NCI-H2029 treated with DMSO at 0.1 percent for 48 hours (cell line): ENCODE results near the gene STXBP6.

Experiments used
- DNase-seq: peaks from one replicate; lab custom pipeline; 2025; lab: John Stamatoyannopoulos, UW

Gene STXBP6

DNA sequence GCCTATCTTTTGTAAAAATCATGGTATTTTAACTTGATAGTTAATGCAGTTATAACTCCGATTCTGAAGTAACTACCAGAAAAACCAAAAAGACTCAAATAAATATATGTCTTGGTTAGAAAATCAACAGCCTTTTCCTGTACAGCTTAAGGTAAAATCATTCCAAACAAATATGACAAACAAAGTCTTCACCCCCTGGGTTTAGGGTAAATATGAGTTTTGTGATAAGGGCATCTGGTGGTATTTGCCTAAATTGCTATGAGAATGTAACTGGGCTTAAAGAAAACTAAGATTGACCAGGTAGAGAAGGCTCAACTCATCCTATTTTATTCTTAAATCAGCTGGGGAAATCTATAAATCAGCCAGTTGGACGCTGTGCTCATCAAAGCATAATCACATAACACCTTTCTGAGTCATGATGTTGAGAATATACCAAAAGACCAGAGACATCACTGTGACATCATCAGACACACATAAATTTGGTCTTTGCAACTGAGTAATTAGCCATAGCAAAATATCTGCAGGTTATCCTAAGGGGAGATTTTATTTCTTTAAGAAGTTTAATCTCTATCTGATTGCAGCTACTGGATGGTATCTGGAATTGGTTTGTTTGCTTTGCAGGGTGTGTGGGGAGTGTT is 133.9 kb downstream of the STXBP6 start:
- no peak for DNase-seq

DNA sequence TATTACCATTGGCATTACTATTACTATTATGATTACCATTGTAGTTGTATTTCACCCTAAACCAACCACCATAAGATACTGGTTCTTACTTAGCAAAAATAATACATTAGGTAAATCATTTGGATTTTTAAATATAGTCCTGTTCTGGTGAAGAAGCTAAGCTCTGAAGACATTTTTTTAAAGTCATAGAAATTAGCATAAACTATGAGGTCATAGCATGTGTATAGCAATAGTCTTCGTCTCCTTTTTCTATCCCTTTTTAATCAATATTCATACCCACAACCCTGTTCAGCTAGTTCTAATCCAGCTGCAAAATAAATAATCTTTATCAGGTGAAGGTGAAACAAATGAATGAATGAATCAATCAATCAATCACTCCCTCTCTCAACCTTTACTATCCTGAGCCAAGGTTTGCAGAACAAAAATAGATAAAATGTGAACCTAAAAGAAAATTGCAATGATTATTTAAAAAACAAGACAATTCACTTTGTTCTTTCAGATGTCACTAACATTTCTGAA is 134.5 kb downstream of the STXBP6 start:
- DNase-seq, result no peak

DNA sequence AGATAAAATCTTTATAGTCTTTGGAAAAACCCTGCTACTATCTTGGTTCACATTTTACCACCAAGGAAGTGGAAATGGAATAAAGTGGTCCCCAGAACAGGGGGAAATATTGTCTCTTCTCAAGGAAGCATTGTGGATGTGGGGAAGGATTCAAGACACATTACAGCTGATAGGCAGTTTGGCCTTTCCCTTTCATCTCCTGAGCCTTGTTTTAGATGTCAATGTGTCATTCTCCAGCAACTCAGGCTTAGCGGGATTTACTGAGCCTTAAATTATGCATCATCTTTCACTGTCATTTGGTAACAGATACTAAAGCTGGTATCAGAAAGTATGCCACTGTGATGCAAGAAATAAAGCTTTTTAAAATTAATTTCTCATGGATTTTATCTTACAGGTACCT is 136.2 kb downstream of the STXBP6 start:
- no peak for DNase-seq

DNA sequence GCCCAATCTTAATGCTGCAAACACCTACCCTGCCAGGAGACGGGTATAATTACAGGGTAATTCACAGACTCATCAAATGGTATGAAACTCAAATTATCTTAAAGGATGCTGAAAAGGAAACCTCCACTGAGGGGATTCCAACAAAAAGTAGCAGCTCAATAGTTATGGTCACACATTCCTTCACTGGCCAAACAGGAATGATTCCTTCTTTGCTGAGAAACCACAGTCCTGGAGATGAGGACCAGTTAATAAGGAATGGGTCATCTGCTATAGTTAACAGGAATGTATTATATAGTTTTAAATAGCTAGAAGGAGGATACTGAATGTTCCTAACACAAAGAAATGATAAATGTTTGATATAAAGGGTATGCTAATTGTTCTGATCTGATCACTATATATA is 136.9 kb downstream of the STXBP6 start:
- no peak for DNase-seq

DNA sequence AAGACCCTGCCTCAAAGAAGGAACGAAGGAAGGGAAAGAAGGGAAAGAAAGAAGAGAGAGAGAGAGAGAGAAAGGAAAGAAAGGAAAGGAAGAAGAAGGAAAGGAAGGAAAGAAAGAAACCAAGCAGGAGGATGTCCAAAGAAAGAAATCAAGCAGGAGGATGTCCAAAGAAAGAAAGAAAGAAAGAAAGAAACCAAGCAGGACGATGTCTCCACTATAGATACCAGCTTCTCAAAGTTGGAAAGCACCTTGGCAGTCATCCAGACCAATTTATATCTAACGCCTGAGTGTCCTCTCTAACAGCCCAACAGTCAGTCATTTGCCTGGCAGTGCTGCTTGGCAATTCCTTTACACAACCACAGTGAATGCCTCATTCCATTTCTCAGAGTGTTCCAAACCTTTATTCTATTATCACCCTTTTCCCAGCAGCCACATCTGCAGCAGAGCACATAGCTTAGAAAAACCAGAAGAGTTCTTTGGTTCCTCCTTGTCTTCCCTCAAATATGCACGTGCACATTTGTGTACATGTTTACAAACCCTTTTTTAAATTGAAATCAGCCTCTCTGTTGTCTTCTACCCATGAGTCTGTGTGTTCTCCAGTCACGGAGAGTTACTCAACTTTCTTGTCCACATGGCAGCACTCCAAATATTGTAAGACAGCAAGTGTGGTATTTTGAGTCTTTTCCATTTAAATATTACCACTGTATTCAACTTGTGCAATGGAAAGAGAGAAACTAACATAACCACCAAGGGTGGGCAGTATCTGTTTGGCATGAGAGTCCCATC is 138.4 kb downstream of the STXBP6 start:
- DNase-seq, result peak; percentile 96

DNA sequence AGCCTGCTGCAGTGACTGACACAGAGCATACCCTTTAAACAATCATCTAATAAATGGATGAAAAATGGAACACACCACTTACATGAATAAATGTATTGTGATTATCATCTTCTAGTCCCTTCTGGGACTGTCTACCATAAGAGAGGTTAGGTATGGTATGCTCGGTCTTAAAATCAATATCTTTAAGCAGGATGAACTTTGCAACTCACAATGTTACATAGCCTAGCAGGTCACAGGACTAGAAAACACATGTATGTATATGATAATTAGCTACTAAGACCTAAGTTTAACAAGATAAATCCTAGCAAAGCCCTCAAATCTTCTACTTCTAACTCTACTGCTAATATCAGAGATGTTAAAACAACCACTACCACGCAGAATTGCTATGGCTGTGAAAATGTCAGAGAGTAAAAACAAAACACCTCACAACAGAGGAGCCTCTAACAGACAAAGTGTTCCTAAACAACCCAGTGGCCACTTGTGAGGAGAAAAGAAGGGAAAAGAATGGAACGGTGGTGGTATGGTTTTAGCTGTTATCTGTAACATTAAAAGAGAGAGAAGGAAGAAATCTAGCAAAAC is 139.4 kb downstream of the STXBP6 start:
- no peak for DNase-seq

DNA sequence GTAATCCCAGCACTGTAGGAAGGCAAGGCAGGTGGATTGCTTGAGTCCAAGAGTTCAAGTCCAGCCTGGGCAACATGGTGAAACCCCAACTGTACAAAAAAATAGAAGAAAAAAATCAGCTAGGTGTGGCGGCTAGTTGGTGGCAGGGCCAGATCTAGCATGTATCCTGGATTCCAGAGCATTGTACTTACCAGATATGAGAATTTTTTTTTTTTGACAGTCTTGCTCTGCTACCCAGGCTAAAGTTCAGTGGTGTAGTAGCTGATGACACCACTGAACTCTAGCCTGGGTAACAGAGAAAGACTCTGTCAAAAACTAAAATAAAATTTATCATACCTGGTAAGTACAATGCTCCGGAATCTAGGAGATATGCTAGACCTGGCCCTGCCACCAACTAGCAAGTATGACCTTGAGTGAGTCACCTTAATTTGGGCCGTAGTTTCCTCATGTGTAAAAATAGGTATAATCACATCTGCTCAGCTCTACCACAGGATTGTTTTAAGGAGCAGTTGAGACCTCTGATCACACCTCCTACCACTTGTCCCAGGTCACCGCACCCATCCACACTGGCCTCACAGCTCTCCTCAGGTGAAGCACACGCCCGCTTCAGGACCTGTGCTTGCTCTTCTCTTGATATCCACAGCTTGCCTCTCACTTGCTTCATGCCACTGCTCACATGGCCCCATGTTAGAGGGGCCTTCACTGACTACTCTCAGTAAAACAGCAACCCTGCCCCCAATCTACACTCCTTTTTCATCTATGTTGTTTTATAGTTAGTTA is 140.2 kb downstream of the STXBP6 start:
- no peak for DNase-seq

DNA sequence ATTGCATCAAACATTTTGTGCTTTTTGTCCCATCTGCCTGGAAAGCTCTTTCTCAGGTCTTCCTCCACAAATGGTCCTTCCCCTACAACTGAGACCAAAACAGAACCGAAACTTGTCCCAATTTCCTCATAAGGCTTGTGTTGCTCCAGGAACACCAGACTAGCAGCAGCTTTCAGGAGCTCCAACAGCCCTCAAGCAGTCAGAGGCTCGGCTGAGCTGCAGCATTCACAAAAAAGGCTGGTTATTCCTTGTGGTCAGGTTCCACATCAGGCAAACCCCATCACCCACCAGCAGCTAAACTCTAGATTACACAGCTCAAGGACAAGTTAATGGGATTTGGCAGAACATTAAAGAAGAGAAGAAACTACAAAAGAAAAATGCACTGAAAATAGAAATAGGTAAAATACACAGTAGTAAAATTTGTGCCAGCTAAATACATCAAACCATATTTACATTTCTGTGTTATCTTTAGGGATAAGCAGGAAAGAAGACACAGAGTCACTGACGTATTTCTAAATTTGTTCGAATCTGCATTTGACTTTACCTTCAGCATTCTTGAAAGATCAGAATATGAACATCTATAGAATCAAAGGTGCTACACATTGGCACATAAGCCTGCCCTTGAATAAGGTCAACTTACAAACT is 141.2 kb downstream of the STXBP6 start:
- no peak for DNase-seq

DNA sequence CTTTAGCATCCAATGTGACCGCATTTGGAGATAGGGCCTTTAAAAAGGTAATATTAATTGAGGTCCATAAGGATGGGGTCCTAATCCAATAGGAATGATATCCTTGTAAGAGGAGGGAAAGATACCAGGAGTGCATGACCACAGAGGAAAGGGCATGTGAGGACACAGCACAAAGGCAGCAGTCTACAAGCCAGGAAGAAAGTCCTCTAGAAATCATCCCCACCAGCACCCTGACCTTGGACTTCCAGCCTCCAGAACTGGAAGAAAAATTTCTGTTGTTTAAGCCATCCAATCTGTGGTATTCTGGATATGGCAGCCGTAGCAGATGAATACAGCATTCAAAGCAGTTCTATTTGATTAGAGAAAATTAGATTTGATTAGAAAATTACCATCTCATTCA is 145.4 kb downstream of the STXBP6 start:
- no peak for DNase-seq

DNA sequence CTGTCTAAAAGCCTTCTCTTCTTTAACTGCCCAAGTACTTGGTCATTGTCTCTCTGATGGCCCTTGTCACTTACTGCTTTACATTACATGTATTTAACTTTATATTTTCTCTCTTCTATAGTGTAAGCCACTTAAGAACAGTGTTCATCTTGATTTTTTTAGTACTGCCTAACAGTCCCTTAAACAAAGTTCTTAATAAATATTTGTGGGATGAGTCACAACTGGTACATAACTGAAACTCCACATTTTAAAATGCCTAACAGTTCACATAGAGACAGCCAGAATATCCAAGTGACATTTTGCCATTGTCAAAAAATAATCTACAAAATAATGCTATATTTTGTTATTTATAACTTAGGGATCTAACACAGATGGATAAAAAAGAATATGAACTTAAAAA is 146.6 kb downstream of the STXBP6 start:
- DNase-seq, result no peak

DNA sequence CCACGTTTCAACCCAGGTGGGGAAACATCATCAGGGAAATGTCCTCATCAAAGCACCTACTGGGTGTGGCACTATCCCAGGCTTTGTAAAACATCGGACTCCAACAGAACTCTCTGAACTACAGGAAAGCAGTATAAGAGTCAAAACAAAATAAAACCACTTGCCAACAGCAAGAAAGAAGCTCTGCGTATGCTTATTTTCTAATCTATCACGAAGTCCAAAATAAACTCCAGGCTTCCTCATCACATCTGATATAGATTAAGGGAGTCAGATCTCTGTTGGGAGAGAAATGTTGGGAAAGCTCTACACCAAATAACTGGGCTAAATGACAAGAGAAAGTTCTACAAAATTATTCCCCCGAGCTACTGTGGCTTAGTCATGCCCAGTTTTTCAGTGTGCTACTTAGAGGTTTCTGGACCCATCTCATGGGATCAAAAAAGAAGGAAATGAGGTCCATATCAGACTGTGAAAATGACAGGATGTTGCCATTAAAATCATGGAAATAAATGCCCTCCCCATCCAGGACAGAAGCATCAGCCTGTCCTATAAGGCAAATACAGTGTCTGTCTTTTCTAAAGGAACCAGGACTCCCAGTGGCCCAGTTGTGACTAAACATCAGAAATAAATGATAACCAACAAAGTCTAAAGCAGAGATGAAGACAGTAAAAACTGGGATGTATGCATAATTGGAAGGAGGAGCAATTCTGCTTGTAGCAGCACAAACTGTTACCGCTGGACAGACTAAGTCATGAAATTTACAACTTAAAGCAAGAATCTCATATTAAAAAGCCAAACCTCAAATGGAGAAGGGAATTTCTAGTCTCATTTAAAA is 149.5 kb downstream of the STXBP6 start:
- DNase-seq, result no peak

DNA sequence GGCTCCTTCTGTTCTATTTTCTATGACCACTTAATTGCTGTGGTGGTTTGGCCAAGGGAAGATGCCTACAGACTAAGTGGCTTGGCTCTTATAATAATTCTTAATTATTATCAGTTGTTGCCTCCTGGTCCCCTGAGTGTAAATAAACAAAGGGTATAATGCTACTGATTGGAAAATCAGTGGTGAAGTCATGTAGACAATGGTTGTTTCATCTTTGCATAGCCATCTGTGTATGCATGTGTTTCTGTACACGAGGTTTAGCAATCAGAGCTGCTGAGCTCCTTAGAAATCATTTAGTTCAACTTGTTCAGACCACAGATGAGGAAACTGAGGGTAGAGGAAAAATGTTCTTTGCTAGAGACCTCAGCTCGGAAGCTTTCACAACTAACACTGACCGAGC is 152.2 kb downstream of the STXBP6 start:
- no peak for DNase-seq

DNA sequence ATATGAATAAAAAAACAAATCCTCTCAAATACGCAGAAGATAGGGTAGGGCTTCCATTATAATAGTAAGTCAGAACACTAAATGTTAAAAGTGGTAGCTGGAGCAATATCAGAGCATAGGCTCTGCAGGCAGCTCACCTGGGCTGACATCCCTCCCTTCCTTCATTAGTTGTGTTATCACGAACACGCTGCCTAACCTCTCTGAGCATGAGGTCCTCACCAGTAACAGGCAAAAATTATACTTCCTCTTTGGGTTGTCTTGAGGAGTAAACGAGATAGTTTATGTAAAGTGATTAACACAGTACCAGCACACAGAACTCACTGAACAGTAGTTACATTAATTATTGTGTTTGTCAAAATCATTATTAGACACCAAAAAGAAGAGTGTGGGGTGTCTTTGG is 154.3 kb downstream of the STXBP6 start:
- no peak for DNase-seq

DNA sequence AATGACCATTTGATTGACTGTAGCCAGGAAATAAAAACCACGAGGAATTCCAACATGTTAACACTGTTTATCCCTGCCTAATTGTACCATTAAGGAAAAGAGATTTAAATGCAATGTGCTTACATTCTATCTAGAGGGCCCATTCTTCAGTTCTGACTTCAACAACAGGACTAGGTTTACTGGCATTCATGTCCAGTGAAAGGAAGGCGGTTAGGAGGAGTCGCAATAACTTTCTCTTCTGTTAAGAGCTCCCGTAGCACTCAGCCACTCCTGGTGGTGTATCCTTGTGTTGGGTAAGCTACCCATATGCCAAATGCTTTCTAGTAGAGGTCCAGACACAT is 154.7 kb downstream of the STXBP6 start:
- DNase-seq, result peak; percentile 59

DNA sequence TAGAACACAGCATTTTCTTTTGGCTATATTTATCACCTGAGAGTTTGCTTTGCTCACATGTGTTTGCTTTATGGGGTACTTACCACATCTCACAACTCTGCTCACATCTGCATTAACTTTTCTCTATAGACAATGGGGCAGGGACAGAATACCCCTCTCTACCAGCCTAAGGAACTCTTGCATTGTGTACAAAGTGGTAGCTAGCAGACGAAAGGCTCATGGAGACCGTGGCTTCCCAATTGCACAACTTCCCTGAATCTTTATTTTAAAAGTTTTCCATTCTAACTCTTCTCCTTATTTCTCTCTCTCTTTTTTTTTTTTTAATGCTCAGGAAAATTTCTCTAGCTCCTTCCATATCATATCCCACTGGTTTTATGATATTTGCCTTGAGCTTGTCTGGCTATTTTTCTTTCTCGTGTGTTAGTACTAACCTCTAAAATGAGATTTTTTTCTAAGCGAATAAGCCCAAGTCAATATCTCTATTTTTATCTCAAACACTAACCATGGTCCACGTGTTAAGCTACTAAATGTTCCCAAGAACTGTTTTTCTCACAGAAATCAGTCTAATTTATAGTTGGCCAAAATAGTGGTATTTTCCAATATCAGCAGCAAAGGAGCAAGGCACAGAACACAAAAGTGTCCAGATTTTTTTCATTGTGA is 155.2 kb downstream of the STXBP6 start:
- no peak for DNase-seq

DNA sequence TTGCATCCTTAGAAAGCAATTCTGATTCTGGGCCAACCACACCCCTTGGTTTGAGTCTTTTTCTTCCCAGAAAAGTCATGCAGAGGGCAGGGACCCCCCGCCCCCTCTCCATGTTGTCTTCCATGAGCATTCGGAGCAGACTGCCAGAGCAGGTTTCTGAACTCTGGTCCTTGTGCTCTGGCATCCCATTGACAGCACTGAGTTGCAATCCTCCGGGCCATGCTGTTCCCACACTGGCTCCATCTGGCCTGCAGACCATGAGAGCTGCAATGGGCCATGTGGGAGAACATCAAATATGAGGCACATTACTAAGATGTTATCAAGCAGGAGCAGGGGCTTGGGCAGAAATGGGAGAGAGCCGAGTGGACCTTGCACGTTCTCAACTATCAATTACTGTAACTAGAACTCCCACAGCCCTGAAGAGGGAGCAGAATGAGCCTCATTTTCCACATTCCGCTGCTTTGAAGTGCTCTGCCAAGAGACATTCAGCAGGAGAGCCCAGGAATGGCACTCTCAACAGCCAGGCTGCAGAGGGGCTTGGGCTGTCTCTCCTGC is 157.4 kb downstream of the STXBP6 start:
- DNase-seq, result peak; percentile 94

DNA sequence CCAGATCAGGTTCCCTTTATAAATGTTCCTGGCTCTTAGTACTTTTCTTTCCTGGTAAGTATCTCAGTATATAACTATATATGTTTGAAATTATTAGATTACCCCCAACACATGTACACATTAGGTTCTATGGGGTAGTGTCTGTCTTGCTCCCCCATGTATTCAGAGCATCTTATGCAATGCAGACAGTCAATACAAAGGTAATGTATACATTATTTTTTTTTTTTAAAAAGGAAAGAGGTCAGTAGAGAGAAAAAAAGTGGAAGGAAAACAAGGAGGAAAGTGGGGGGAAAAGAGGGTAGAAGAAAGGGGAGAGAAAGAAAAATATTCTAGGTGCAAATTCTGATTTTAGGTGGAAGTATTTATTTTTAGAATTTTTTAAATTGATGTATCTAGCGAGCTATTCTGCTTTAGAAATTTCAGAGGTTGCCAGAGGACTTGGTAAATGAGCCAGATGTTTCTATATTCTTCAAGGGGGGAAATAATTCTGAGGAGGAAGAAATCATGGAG is 157.9 kb downstream of the STXBP6 start:
- no peak for DNase-seq

DNA sequence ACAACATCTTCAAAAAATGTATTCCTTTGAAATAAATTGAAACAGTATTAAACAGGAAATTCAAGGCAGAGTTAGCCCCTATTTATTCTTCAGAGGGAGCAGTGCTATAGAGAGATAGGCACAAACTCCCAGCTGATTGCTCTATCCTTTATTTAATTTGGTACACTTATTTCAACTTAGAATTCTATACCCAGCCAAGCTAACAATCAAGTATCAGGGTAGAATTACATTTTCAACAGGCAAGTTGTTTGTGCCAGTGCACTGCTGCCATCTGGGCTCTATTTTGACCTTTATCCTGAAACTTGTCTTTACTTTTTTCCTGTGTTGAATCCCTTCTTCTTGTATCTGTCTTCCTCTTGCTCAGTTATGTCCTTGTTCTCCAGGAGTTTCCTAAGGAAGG is 159.2 kb downstream of the STXBP6 start:
- no peak for DNase-seq

DNA sequence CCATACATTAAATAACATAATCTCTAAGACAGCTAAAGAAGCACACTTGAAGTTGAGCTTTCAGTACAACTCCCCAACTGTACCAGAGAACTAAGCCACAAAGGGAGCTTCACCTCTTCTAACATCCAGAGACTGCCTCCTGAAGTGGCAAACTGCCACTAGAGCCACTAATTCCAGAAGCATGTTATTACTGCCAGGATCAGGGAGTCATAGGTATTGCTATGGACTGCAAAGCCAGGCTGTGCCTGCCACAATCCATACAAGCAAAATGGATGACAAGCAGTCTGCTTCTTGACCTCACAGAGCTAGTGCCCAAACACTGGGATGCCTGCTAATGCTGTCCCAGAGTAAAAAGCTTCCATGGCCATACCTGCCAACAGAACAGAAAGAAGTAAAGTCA is 160.1 kb downstream of the STXBP6 start:
- no peak for DNase-seq

DNA sequence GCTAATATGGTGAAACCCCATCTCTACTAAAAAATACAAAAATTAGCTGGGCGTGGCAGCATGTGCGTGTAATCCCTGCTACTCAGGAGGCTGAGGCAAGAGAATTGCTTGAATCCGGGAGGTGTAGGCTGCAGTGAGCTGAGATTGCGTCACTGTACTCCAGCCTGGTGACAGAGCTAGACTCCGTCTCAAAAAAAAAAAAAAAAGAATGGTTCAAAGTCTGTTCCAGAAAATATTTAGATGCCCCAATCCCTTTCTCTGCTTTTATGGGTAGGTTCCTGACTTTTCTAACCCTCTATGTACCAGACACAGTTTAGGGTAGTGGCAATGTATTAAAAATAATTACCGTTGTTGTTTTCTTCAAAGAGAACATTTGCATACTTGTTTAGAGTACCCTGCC is 161.4 kb downstream of the STXBP6 start:
- DNase-seq, result no peak
